ENCODE results near the gene FAM114A1. TPM values are rescaled to one million over a fixed set of nuclear protein-coding genes. Genes with fewer than 3 reads are reported as not detected.

The FAM114A1 gene
- polyA plus RNA-seq, 1 donor from 2014 or later = not detected

DNA sequence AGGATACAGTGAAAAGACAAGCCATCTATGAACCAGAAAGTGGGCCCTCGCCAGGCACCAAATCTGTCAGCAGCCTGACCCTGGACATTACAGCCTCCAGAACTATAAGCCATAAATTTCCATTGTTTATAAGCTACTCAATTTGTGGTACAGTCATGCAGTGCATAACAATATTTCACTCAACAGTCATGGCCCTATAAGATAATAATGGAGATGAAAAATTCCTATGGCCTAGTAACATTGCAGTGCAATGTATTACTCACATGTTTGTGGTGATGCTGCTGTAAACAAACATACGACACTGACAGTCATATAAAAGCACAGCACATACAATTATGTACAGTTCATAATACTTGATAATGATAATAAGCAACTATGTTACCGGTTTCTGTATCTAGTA lies 45.9 kb upstream of the FAM114A1 start (continued):
- TF ChIP-seq, protein P1, sequence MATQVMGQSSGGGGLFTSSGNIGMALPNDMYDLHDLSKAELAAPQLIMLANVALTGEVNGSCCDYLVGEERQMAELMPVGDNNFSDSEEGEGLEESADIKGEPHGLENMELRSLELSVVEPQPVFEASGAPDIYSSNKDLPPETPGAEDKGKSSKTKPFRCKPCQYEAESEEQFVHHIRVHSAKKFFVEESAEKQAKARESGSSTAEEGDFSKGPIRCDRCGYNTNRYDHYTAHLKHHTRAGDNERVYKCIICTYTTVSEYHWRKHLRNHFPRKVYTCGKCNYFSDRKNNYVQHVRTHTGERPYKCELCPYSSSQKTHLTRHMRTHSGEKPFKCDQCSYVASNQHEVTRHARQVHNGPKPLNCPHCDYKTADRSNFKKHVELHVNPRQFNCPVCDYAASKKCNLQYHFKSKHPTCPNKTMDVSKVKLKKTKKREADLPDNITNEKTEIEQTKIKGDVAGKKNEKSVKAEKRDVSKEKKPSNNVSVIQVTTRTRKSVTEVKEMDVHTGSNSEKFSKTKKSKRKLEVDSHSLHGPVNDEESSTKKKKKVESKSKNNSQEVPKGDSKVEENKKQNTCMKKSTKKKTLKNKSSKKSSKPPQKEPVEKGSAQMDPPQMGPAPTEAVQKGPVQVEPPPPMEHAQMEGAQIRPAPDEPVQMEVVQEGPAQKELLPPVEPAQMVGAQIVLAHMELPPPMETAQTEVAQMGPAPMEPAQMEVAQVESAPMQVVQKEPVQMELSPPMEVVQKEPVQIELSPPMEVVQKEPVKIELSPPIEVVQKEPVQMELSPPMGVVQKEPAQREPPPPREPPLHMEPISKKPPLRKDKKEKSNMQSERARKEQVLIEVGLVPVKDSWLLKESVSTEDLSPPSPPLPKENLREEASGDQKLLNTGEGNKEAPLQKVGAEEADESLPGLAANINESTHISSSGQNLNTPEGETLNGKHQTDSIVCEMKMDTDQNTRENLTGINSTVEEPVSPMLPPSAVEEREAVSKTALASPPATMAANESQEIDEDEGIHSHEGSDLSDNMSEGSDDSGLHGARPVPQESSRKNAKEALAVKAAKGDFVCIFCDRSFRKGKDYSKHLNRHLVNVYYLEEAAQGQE (IDR thresholded peaks at IDR 0.05; ENCODE audit: borderline replicate concordance) = no peak
- TF ChIP-seq POLR2AphosphoS5 (IDR thresholded peaks at IDR 0.05) (no peak), TAF1 (IDR thresholded peaks at IDR 0.05; ENCODE audit: low read depth) (no peak), SMC3 (conservative IDR thresholded peaks at IDR 0.05; ENCODE audit: poor library complexity) (no peak)

DNA sequence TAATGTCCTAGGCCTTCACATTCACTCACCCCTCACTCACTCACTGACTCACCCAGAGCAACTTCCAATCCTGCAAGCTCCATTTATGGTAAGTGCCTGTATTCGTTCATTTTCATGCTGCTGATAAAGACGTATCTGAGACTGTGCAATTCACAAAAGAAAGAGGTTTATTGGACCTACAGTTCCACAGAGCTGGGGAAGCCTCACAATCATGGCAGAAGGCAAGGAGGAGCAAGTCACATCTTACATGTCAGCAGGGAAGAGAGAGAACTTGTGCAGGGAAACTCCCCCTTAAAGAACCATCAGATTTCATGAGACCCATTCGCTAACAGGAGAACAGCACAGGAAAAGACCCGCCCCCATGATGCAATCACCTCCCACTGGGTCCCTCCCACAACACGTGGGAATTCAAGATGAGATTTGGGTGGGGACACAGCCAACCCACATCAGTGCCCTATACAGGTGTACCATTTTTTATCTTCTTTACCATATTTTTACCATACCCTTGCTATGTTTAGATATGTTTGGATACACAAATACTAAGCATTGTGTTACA lies 44.8 kb upstream of the FAM114A1 start:
- Histone ChIP-seq H2AFZ (ENCODE audit: low read depth, low read length) (no peak overlapping the region), H3K79me2 (replicated peaks; ENCODE audit: insufficient read depth, low read length) (no peaks in the 10 kb centered on the region), H3K9me3 (ENCODE audit: low read length) (no peaks in the 10 kb centered on the region), H3F3A (ENCODE audit: insufficient read depth, low read length, poor library complexity, severe bottlenecking) (no peaks in the 10 kb centered on the region), H3K4me2 (ENCODE audit: low read length) (no peak overlapping the region), H3K36me3 (ENCODE audit: insufficient read depth, low read length) (no peaks in the 10 kb centered on the region), H4K20me1 (ENCODE audit: insufficient read depth) (no peaks in the 10 kb centered on the region), H3K27me3 (ENCODE audit: insufficient read depth, low read depth, low read length) (no peaks in the 10 kb centered on the region), H3K4me3 (ENCODE audit: low read length) (no peak overlapping the region), H3K9ac (ENCODE audit: low read length) (no peak overlapping the region), H3K27ac (ENCODE audit: low read length) (no peak overlapping the region), H3K9me2 (ENCODE audit: insufficient read depth, low read length) (no peaks in the 10 kb centered on the region)
- TF ChIP-seq MXI1 (conservative IDR thresholded peaks at IDR 0.05; ENCODE audit: poor library complexity, severe bottlenecking) (no peak), TAF1 (IDR thresholded peaks at IDR 0.05; ENCODE audit: low read depth) (no peak), RAD21 (conservative IDR thresholded peaks at IDR 0.05) (no peak)

DNA sequence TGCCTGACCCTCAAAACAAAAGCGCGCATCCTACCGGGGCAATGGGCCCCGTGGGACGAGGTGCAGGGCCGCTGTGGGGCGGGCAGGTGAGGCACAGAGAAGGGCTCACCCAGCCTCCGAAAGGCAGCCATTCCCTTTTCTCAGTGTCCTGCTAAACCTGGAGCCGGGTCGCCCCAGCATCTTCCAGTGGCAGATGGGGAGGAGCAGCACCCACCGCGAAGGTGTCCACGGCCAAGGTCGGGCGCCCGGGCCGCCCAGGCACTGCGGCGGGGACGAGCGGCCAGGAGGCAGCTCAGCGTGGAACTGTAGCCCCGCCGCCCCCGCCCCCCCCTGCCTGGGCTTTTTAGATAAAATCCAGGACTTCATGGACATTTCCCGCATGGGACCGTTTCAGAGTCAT lies 43.8 kb upstream of the FAM114A1 start:
- no peak overlapping the region for H2AFZ ChIP-seq (ENCODE audit: low read depth, low read length)
- no peaks in the 10 kb centered on the region for H3K9me2 ChIP-seq (ENCODE audit: insufficient read depth, low read length)
- no peaks in the 10 kb centered on the region for H3F3A ChIP-seq (ENCODE audit: insufficient read depth, low read length, poor library complexity, severe bottlenecking)
- no peaks in the 10 kb centered on the region for H3K9me3 ChIP-seq (ENCODE audit: low read length)
- no peaks in the 10 kb centered on the region for H3K36me3 ChIP-seq (ENCODE audit: insufficient read depth, low read length)
- H3K27me3 ChIP-seq (ENCODE audit: insufficient read depth, low read depth, low read length) = no peaks in the 10 kb centered on the region
- no peaks in the 10 kb centered on the region for H4K20me1 ChIP-seq (ENCODE audit: insufficient read depth)
- no peak overlapping the region for H3K4me2 ChIP-seq (ENCODE audit: low read length)
- no peak overlapping the region for H3K4me3 ChIP-seq (ENCODE audit: low read length)
- H3K9ac ChIP-seq (ENCODE audit: low read length) = no peak overlapping the region
- no peak overlapping the region for H3K27ac ChIP-seq (ENCODE audit: low read length)
- TF ChIP-seq EP300 (conservative IDR thresholded peaks at IDR 0.05; ENCODE audit: poor library complexity, severe bottlenecking) = no peak
- TF ChIP-seq, protein P1 (IDR thresholded peaks at IDR 0.05; ENCODE audit: borderline replicate concordance) = no peak
- TF ChIP-seq MXI1 (conservative IDR thresholded peaks at IDR 0.05; ENCODE audit: poor library complexity, severe bottlenecking) = no peak
- TF ChIP-seq, protein P2, sequence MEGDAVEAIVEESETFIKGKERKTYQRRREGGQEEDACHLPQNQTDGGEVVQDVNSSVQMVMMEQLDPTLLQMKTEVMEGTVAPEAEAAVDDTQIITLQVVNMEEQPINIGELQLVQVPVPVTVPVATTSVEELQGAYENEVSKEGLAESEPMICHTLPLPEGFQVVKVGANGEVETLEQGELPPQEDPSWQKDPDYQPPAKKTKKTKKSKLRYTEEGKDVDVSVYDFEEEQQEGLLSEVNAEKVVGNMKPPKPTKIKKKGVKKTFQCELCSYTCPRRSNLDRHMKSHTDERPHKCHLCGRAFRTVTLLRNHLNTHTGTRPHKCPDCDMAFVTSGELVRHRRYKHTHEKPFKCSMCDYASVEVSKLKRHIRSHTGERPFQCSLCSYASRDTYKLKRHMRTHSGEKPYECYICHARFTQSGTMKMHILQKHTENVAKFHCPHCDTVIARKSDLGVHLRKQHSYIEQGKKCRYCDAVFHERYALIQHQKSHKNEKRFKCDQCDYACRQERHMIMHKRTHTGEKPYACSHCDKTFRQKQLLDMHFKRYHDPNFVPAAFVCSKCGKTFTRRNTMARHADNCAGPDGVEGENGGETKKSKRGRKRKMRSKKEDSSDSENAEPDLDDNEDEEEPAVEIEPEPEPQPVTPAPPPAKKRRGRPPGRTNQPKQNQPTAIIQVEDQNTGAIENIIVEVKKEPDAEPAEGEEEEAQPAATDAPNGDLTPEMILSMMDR (IDR thresholded peaks at IDR 0.05; ENCODE audit: poor library complexity, severe bottlenecking) = no peak
- no peak for TF ChIP-seq SMC3 (conservative IDR thresholded peaks at IDR 0.05; ENCODE audit: poor library complexity)
- TF ChIP-seq RAD21 (conservative IDR thresholded peaks at IDR 0.05) = no peak
- no peak for TF ChIP-seq POLR2AphosphoS5 (IDR thresholded peaks at IDR 0.05)
- no peak for TF ChIP-seq TAF1 (IDR thresholded peaks at IDR 0.05; ENCODE audit: low read depth)
- no peak for TF ChIP-seq EZH2 (IDR thresholded peaks at IDR 0.05; ENCODE audit: borderline replicate concordance, insufficient read depth, low read length, poor library complexity, severe bottlenecking)
- H3K79me2 ChIP-seq (replicated peaks; ENCODE audit: insufficient read depth, low read length) = no peaks in the 10 kb centered on the region
